ENCODE results near the gene TMEM258. TPM values are rescaled to one million over a fixed set of nuclear protein-coding genes. Genes with fewer than 3 reads are reported as not detected.
A peak's percentile ranks its signal among the peaks of the same experiment; 100 is the strongest.

Gene TMEM258
- total and polyA plus RNA-seq, 9 of the 15 experiments (the other 6 are each of a cell fraction or from before 2014, with no cell fraction given): 97.2 to 856 (median 231) TPM

DNA sequence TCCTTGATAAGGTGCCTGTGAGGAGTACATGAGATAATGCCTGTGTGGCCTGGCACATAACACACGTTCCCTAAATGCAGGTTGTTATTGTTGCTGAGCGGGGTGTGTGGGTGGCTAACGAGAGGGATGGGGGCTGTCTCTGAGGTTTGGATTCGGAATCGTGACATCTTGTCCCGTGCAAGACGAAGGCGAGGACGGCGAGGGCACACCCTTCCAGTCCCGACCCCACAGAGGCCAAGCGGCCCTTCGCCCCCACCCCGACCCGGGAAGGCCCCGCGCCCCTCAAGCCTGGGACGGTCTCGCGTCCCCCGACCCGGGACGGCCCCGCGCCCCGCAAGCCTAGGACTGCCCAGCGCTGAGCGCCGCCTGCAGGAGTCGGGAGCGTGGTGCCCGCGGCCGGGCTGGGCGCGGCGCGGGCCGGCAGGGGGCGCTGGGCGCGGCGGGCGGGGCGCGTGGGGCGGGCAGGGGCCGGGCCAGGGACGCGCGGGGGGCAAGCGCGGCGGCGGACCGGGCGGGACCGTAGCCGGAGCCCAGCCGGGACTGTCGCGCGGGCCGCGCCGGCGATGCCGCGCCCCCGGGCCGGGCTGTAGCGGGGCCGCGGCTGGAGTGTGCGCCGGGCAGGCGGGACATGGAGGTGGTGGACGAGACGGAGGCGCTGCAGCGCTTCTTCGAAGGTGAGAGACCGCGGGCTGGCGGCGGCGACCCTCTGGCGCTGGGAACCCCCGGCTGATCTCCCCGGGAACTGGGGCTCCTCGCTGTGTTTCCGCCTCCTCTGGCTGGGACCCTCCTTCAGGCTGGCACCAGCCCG lies 40.1 kb downstream of the TMEM258 start, which contains the start of gene MYRF (continued):
- TF ChIP-seq, protein P1, sequence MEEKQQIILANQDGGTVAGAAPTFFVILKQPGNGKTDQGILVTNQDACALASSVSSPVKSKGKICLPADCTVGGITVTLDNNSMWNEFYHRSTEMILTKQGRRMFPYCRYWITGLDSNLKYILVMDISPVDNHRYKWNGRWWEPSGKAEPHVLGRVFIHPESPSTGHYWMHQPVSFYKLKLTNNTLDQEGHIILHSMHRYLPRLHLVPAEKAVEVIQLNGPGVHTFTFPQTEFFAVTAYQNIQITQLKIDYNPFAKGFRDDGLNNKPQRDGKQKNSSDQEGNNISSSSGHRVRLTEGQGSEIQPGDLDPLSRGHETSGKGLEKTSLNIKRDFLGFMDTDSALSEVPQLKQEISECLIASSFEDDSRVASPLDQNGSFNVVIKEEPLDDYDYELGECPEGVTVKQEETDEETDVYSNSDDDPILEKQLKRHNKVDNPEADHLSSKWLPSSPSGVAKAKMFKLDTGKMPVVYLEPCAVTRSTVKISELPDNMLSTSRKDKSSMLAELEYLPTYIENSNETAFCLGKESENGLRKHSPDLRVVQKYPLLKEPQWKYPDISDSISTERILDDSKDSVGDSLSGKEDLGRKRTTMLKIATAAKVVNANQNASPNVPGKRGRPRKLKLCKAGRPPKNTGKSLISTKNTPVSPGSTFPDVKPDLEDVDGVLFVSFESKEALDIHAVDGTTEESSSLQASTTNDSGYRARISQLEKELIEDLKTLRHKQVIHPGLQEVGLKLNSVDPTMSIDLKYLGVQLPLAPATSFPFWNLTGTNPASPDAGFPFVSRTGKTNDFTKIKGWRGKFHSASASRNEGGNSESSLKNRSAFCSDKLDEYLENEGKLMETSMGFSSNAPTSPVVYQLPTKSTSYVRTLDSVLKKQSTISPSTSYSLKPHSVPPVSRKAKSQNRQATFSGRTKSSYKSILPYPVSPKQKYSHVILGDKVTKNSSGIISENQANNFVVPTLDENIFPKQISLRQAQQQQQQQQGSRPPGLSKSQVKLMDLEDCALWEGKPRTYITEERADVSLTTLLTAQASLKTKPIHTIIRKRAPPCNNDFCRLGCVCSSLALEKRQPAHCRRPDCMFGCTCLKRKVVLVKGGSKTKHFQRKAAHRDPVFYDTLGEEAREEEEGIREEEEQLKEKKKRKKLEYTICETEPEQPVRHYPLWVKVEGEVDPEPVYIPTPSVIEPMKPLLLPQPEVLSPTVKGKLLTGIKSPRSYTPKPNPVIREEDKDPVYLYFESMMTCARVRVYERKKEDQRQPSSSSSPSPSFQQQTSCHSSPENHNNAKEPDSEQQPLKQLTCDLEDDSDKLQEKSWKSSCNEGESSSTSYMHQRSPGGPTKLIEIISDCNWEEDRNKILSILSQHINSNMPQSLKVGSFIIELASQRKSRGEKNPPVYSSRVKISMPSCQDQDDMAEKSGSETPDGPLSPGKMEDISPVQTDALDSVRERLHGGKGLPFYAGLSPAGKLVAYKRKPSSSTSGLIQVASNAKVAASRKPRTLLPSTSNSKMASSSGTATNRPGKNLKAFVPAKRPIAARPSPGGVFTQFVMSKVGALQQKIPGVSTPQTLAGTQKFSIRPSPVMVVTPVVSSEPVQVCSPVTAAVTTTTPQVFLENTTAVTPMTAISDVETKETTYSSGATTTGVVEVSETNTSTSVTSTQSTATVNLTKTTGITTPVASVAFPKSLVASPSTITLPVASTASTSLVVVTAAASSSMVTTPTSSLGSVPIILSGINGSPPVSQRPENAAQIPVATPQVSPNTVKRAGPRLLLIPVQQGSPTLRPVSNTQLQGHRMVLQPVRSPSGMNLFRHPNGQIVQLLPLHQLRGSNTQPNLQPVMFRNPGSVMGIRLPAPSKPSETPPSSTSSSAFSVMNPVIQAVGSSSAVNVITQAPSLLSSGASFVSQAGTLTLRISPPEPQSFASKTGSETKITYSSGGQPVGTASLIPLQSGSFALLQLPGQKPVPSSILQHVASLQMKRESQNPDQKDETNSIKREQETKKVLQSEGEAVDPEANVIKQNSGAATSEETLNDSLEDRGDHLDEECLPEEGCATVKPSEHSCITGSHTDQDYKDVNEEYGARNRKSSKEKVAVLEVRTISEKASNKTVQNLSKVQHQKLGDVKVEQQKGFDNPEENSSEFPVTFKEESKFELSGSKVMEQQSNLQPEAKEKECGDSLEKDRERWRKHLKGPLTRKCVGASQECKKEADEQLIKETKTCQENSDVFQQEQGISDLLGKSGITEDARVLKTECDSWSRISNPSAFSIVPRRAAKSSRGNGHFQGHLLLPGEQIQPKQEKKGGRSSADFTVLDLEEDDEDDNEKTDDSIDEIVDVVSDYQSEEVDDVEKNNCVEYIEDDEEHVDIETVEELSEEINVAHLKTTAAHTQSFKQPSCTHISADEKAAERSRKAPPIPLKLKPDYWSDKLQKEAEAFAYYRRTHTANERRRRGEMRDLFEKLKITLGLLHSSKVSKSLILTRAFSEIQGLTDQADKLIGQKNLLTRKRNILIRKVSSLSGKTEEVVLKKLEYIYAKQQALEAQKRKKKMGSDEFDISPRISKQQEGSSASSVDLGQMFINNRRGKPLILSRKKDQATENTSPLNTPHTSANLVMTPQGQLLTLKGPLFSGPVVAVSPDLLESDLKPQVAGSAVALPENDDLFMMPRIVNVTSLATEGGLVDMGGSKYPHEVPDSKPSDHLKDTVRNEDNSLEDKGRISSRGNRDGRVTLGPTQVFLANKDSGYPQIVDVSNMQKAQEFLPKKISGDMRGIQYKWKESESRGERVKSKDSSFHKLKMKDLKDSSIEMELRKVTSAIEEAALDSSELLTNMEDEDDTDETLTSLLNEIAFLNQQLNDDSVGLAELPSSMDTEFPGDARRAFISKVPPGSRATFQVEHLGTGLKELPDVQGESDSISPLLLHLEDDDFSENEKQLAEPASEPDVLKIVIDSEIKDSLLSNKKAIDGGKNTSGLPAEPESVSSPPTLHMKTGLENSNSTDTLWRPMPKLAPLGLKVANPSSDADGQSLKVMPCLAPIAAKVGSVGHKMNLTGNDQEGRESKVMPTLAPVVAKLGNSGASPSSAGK (IDR thresholded peaks at IDR 0.05): no peak; the same call in 1 of the 2 replicates
- TF ChIP-seq ZNF717 (CRISPR knock-in tag; IDR thresholded peaks at IDR 0.05): no peak
- no peak for TF ChIP-seq ZNF3 (CRISPR knock-in tag; IDR thresholded peaks at IDR 0.05)
- TF ChIP-seq, protein P2, sequence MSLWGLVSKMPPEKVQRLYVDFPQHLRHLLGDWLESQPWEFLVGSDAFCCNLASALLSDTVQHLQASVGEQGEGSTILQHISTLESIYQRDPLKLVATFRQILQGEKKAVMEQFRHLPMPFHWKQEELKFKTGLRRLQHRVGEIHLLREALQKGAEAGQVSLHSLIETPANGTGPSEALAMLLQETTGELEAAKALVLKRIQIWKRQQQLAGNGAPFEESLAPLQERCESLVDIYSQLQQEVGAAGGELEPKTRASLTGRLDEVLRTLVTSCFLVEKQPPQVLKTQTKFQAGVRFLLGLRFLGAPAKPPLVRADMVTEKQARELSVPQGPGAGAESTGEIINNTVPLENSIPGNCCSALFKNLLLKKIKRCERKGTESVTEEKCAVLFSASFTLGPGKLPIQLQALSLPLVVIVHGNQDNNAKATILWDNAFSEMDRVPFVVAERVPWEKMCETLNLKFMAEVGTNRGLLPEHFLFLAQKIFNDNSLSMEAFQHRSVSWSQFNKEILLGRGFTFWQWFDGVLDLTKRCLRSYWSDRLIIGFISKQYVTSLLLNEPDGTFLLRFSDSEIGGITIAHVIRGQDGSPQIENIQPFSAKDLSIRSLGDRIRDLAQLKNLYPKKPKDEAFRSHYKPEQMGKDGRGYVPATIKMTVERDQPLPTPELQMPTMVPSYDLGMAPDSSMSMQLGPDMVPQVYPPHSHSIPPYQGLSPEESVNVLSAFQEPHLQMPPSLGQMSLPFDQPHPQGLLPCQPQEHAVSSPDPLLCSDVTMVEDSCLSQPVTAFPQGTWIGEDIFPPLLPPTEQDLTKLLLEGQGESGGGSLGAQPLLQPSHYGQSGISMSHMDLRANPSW (CRISPR knock-in tag; IDR thresholded peaks at IDR 0.05): no peak
- TF ChIP-seq CBX8 (IDR thresholded peaks at IDR 0.05; ENCODE audit: borderline replicate concordance, extremely low read depth, low read depth, low read length, poor library complexity, severe bottlenecking): no peak
- TF ChIP-seq ZNF583 (CRISPR knock-in tag; IDR thresholded peaks at IDR 0.05): no peak
- no peak for TF ChIP-seq ZBTB8A (IDR thresholded peaks at IDR 0.05; ENCODE audit: partially characterized antibody)
- TF ChIP-seq, protein P3, sequence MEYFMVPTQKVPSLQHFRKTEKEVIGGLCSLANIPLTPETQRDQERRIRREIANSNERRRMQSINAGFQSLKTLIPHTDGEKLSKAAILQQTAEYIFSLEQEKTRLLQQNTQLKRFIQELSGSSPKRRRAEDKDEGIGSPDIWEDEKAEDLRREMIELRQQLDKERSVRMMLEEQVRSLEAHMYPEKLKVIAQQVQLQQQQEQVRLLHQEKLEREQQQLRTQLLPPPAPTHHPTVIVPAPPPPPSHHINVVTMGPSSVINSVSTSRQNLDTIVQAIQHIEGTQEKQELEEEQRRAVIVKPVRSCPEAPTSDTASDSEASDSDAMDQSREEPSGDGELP (CRISPR knock-in tag; IDR thresholded peaks at IDR 0.05; ENCODE audit: borderline replicate concordance): peak; percentile 33; the same call in 1 of the 2 replicates

Measured in K562 (cell line).